Activated B cell treated with CpG ODN at 0.5 μM for 24 hours (primary cell): ENCODE data around the gene OAS2. TPM values are rescaled to one million over a fixed set of nuclear protein-coding genes. Genes with fewer than 3 reads are reported as not detected.

Source experiments
- ATAC-seq: fragments of 200-7000 bp; cut with Tn5 transposase; one replicate; pipeline ENCODE4 v1.10.0; 2021; ENCODE audit warnings: low read depth, mild to moderate bottlenecking, moderate library complexity
- CTCF ChIA-PET: fragments of 350-600 bp; sonication (Branson Sonifier 250); formaldehyde crosslinking; loops from one replicate; lab custom pipeline; 2021; ENCODE audit warnings: antibody characterized with exemption; lab: Charles Lee
- POLR2A ChIA-PET: fragments of 350-600 bp; sonication (Branson Sonifier 250); formaldehyde crosslinking; loops from one replicate; lab custom pipeline; 2021; ENCODE audit warnings: antibody characterized with exemption; lab: Charles Lee
- DNase-seq: peaks from one replicate; pipeline ENCODE4 v3.0.0; 2022
- H3K27ac Mint-ChIP-seq: one replicate; pipeline ENCODE4 v1.8.0; 2020; ENCODE audit warnings: mixed read lengths
- H3K27me3 Mint-ChIP-seq: one replicate; pipeline ENCODE4 v1.8.0; 2021; ENCODE audit warnings: mixed read lengths
- H3K36me3 Mint-ChIP-seq: one replicate; pipeline ENCODE4 v1.8.0; 2021; ENCODE audit warnings: low read depth, mixed read lengths
- H3K4me1 Mint-ChIP-seq: one replicate; pipeline ENCODE4 v1.8.0; 2021; ENCODE audit warnings: mixed read lengths
- H3K4me3 Mint-ChIP-seq: one replicate; pipeline ENCODE4 v1.8.0; 2020; ENCODE audit warnings: mild to moderate bottlenecking, mixed read lengths
- H3K9me3 Mint-ChIP-seq: one replicate; pipeline ENCODE4 v1.8.0; 2020; ENCODE audit warnings: mixed read lengths
- CTCF ChIP-seq: fragments of 200-600 bp; IDR thresholded peaks from one replicate; pipeline ENCODE4 v1.8.0; 2022; ENCODE audit warnings: antibody characterized with exemption, mild to moderate bottlenecking
- intact Hi-C: fragments of 100-400 bp; cut with micrococcal nuclease; formaldehyde crosslinking; loops from one replicate; pipeline ENCODE4 v1.15.1; 2024
- total RNA-seq: library from RNA; stranded (reverse); gene quantifications from 2 replicates; pipeline ENCODE4 v1.2.3, GENCODE V29; 2022

OAS2 gene
- total RNA-seq, 1 donor from 2014 or later = 51.9 TPM

DNA sequence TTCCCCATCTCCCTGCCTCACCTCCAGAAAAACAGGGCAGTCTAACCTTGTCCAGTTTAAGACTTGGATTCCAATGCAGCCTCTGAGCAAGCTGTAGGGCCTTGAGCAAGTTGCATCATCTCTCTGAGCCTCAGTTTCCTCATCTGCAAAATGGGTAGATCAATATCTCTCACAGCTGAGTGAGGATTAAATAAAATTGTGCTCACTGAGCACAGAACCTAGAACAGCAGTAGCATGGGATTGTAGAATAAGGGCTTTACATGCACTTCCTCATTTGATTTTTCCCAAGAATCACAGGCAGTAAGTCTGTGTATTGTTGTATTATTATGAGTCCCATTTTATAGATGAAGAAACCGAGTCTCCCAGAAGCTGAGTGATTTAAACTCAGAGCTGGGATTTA, 80.2 kb downstream of the OAS2 start:
- H3K4me3 Mint-ChIP-seq = no peak overlapping the region
- DNase-seq (no peak), ATAC-seq (no peak)
- intact Hi-C loops = no loop called here
- CTCF ChIA-PET = interaction anchor here (1.0 to 5.3 kb wide), 3 partner anchors 9 to 158 kb away, joined by 3 to 31 read pairs (median 4); no protein-coding TSS in a partner anchor
- H3K4me1 Mint-ChIP-seq = peaks cover 30% of the 10 kb centered on the region
- H3K27ac Mint-ChIP-seq = peak overlapping the region; percentile 56
- TF ChIP-seq CTCF = no peak
- no peaks in the 10 kb centered on the region for H3K9me3 Mint-ChIP-seq
- POLR2A ChIA-PET = interaction anchor here (14.4 kb wide), 1 partner anchor 14 kb away, joined by 160 read pairs; no protein-coding TSS in a partner anchor
- peaks cover 5% of the 10 kb centered on the region for H3K36me3 Mint-ChIP-seq
- H3K27me3 Mint-ChIP-seq = no peaks in the 10 kb centered on the region

DNA sequence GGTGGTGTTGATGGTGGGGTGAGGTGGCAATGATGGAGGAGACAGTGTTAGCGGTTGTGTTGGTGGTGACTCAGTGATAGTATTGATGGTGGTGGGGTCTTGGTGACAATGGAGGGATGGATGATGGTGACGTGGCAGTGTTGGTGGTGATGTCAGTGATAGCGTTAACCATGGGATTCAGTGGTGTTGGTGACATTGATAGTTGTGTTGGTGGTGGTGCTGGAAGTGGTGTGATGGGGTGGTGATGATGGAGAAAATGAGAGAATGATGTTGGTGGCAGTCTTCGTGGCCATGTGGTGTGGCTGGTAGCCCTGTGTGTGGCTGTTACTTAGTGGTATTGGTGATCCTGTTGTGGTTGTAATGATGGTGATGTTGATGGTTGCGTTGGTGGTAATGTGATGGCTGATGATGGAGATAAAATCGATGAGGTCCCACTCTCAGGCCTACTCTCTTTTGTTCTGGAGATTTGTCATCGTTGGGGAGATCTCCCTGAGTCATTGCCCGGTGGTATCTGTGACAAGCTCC, 80.8 kb downstream of the OAS2 start:
- H3K9me3 Mint-ChIP-seq = no peaks in the 10 kb centered on the region
- no peak for TF ChIP-seq CTCF
- no peaks in the 10 kb centered on the region for H3K27me3 Mint-ChIP-seq
- H3K4me1 Mint-ChIP-seq = peaks cover 28% of the 10 kb centered on the region
- CTCF ChIA-PET = interaction anchor here (0.6 to 5.3 kb wide), 3 partner anchors 9 to 115 kb away, joined by 3 to 31 read pairs (median 4); no protein-coding TSS in a partner anchor
- DNase-seq (no peak), ATAC-seq (no peak)
- no peak overlapping the region for H3K27ac Mint-ChIP-seq
- intact Hi-C loops = no loop called here
- no peak overlapping the region for H3K4me3 Mint-ChIP-seq
- POLR2A ChIA-PET = interaction anchor here (14.4 kb wide), 1 partner anchor 14 kb away, joined by 160 read pairs; no protein-coding TSS in a partner anchor
- H3K36me3 Mint-ChIP-seq = peaks cover 5% of the 10 kb centered on the region

- H3K27ac Mint-ChIP-seq = peak overlapping the region; percentile 89
- no peaks in the 10 kb centered on the region for H3K9me3 Mint-ChIP-seq
- intact Hi-C loops = no loop called here
- no peak for TF ChIP-seq CTCF
- DNase-seq (no peak), ATAC-seq (no peak)
- peaks cover 5% of the 10 kb centered on the region for H3K36me3 Mint-ChIP-seq
- H3K4me1 Mint-ChIP-seq = peaks cover 30% of the 10 kb centered on the region
- CTCF ChIA-PET = interaction anchor here (5.3 kb wide), 1 partner anchor 10 kb away, joined by 31 read pairs; no protein-coding TSS in a partner anchor
- POLR2A ChIA-PET = interaction anchor here (0.5 to 14.4 kb wide), 6 partner anchors 9 to 170 kb away, joined by 3 to 160 read pairs (median 8); no protein-coding TSS in a partner anchor
- H3K27me3 Mint-ChIP-seq = no peaks in the 10 kb centered on the region
- H3K4me3 Mint-ChIP-seq = no peak overlapping the region
Measured at GRCh38 chr12:113060336-113060960, 82.1 kb downstream of the OAS2 start.

DNA sequence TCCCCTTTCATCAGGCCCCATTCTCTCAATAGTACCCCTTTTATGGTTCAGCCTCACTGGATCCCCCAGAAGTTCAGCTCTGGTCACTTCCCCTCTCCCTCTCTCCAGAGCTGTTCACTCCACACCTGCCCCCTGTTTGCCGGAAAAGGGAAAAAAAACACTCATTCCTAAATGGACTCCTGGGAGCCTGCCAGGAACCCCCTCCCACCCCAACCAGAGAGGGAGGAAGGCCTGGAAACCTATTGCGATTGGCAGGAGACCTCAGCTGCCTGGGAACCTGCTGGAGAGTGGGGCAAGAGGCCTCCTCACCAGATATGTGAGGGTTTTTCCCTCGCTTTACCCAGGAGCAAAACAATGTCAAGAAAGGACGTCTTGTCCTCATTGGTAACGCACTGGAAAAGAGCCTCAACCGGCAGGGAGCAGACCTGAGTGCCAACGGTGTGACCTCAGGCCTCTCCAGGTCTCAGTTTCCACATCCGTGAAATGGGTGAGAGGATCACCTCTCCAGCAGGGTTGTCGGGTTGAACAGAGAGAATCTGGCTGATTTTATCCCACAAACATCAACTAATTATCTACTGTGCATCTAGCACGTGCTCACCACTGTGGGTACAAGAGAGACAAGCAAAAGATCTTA, 82.9 kb downstream of the OAS2 start:
- POLR2A ChIA-PET = interaction anchor here (0.6 to 14.4 kb wide), 6 partner anchors 10 to 37 kb away, joined by 3 to 160 read pairs (median 32); no protein-coding TSS in a partner anchor
- ATAC-seq (no peak), DNase-seq (no peak)
- CTCF ChIA-PET = interaction anchor here (0.9 to 5.3 kb wide), 3 partner anchors 8 to 37 kb away, joined by 3 to 31 read pairs (median 16); no protein-coding TSS in a partner anchor
- H3K4me1 Mint-ChIP-seq = peaks cover 31% of the 10 kb centered on the region
- H3K9me3 Mint-ChIP-seq = no peaks in the 10 kb centered on the region
- no peak for TF ChIP-seq CTCF
- peaks cover 5% of the 10 kb centered on the region for H3K36me3 Mint-ChIP-seq
- intact Hi-C loops = no loop called here
- no peaks in the 10 kb centered on the region for H3K27me3 Mint-ChIP-seq
- H3K27ac Mint-ChIP-seq = peak overlapping the region; percentile 89
- peak overlapping the region; percentile 76 for H3K4me3 Mint-ChIP-seq

Other genes with a start within 250 kb of the OAS2 start
- gene RPH3A, start 186.8 kb upstream of the OAS2 start, total RNA-seq = not detected in 2 replicates
- gene OAS1, start 71.6 kb upstream of the OAS2 start, total RNA-seq = 27.8 and 30.6 TPM in 2 replicates
- 23.1 and 27.2 TPM in 2 replicates for gene OAS3, start 40.0 kb upstream of the OAS2 start, total RNA-seq
- 75.3 and 79.4 TPM in 2 replicates for gene DTX1, start 78.2 kb downstream of the OAS2 start, total RNA-seq
- gene RASAL1, start 157.2 kb downstream of the OAS2 start, total RNA-seq = 4.9 and 7.1 TPM in 2 replicates
- 0.88 and 1.1 TPM in 2 replicates for gene CFAP73, start 171.2 kb downstream of the OAS2 start, total RNA-seq
- gene DDX54, start 207.0 kb downstream of the OAS2 start, total RNA-seq = 115 TPM in 2 replicates
- gene RITA1, start 207.2 kb downstream of the OAS2 start, total RNA-seq = 15.5 and 18.2 TPM in 2 replicates
- gene TPCN1, start 242.9 kb downstream of the OAS2 start, total RNA-seq = 107 and 126 TPM in 2 replicates